ENCODE data around the gene UPP2. TPM values are rescaled to one million over a fixed set of nuclear protein-coding genes. Genes with fewer than 3 reads are reported as not detected.

UPP2 gene
- total and polyA plus RNA-seq, 4 donors = 0.51 to 9.0 (median 1.3) TPM

DNA sequence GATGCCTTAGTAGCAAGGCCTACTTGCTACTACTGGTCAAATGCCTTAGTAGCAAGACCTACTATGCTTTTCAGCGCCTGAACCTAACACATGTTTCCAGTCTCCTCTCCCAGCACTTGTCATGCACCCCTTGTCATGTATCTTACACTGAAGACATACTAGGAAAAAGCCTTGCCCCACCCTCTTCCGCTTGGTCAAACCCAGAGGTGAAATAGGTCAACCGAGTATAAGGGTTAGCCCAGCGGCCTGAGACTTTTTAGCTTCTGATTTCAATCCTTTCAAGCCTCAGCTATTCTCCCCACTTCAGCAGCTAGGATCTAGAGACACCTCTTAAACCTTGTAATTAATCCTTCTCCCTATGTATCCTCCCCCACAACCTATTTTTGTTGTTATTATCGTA lies 73.3 kb downstream of the UPP2 start:
- Histone ChIP-seq H3K27me3 (ENCODE audit: control insufficient read depth in 4 of 4, insufficient read depth in 4 of 4, low read length in 3 of 4) (no peaks in the 10 kb centered on the region), H3K36me3 (ENCODE audit: control insufficient read depth in 4 of 4, insufficient read depth in 3 of 4, low read depth in 1 of 4, low read length in 3 of 4) (no peaks in the 10 kb centered on the region), H3K4me3 (ENCODE audit: low read depth in 1 of 3, low read length in 3 of 3) (no peak overlapping the region), H3K9ac (ENCODE audit: low read depth in 1 of 2, low read length in 2 of 2) (no peak overlapping the region), H3K9me3 (ENCODE audit: control insufficient read depth in 4 of 4, low read length in 3 of 4) (no peaks in the 10 kb centered on the region), H3K4me1 (ENCODE audit: control insufficient read depth in 4 of 4, insufficient read depth in 4 of 4, low read length in 3 of 4) (peaks cover 0 to 2% (median 0%) of the 10 kb centered on the region in 4 donors), H3K27ac (ENCODE audit: low read depth in 1 of 2, low read length in 2 of 2) (no peak overlapping the region)
- WGBS = 95% methylated on average over 5 of the region's 5 CpGs
- TF ChIP-seq, protein P1, sequence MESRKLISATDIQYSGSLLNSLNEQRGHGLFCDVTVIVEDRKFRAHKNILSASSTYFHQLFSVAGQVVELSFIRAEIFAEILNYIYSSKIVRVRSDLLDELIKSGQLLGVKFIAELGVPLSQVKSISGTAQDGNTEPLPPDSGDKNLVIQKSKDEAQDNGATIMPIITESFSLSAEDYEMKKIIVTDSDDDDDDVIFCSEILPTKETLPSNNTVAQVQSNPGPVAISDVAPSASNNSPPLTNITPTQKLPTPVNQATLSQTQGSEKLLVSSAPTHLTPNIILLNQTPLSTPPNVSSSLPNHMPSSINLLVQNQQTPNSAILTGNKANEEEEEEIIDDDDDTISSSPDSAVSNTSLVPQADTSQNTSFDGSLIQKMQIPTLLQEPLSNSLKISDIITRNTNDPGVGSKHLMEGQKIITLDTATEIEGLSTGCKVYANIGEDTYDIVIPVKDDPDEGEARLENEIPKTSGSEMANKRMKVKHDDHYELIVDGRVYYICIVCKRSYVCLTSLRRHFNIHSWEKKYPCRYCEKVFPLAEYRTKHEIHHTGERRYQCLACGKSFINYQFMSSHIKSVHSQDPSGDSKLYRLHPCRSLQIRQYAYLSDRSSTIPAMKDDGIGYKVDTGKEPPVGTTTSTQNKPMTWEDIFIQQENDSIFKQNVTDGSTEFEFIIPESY (IDR thresholded peaks at IDR 0.05) = no peak
- TF ChIP-seq HNF4G (IDR thresholded peaks at IDR 0.05) (no peak), RAD21 (IDR thresholded peaks at IDR 0.05) (no peak), HNF4A (conservative IDR thresholded peaks at IDR 0.05) (no peak), TAF1 (conservative IDR thresholded peaks at IDR 0.05) (no peak), NR2F2 (IDR thresholded peaks at IDR 0.05) (no peak)
- TF ChIP-seq, protein P2, sequence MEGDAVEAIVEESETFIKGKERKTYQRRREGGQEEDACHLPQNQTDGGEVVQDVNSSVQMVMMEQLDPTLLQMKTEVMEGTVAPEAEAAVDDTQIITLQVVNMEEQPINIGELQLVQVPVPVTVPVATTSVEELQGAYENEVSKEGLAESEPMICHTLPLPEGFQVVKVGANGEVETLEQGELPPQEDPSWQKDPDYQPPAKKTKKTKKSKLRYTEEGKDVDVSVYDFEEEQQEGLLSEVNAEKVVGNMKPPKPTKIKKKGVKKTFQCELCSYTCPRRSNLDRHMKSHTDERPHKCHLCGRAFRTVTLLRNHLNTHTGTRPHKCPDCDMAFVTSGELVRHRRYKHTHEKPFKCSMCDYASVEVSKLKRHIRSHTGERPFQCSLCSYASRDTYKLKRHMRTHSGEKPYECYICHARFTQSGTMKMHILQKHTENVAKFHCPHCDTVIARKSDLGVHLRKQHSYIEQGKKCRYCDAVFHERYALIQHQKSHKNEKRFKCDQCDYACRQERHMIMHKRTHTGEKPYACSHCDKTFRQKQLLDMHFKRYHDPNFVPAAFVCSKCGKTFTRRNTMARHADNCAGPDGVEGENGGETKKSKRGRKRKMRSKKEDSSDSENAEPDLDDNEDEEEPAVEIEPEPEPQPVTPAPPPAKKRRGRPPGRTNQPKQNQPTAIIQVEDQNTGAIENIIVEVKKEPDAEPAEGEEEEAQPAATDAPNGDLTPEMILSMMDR (IDR thresholded peaks at IDR 0.05; ENCODE audit: low read depth, low read length, missing input control) = no peak
- no peak for DNase-seq (ENCODE audit: low spot score)

DNA sequence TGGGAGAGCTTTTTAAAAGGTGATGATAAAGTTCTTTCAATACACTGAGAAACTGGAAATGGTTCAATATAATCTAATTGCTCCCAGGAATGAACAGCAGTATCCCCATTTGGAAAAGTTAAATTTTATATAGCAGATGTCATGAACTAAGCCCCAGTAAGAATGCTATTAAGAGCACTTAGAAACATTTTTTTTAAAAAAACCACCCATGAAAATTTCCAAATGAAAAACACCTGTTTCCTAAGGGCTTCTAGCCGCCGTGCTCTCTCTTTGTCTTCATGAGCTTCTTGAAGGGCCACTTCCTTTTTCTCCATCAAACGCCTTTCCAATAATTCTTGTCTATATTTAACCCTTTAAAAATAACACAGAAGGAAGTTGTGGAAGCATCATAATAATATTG lies 77.0 kb downstream of the UPP2 start:
- TF ChIP-seq RAD21 (IDR thresholded peaks at IDR 0.05) (no peak), HNF4A (conservative IDR thresholded peaks at IDR 0.05) (no peak)
- TF ChIP-seq, protein P3, sequence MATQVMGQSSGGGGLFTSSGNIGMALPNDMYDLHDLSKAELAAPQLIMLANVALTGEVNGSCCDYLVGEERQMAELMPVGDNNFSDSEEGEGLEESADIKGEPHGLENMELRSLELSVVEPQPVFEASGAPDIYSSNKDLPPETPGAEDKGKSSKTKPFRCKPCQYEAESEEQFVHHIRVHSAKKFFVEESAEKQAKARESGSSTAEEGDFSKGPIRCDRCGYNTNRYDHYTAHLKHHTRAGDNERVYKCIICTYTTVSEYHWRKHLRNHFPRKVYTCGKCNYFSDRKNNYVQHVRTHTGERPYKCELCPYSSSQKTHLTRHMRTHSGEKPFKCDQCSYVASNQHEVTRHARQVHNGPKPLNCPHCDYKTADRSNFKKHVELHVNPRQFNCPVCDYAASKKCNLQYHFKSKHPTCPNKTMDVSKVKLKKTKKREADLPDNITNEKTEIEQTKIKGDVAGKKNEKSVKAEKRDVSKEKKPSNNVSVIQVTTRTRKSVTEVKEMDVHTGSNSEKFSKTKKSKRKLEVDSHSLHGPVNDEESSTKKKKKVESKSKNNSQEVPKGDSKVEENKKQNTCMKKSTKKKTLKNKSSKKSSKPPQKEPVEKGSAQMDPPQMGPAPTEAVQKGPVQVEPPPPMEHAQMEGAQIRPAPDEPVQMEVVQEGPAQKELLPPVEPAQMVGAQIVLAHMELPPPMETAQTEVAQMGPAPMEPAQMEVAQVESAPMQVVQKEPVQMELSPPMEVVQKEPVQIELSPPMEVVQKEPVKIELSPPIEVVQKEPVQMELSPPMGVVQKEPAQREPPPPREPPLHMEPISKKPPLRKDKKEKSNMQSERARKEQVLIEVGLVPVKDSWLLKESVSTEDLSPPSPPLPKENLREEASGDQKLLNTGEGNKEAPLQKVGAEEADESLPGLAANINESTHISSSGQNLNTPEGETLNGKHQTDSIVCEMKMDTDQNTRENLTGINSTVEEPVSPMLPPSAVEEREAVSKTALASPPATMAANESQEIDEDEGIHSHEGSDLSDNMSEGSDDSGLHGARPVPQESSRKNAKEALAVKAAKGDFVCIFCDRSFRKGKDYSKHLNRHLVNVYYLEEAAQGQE (IDR thresholded peaks at IDR 0.05) = no peak
- TF ChIP-seq, protein P1 (IDR thresholded peaks at IDR 0.05) = no peak
- H3K9ac ChIP-seq (ENCODE audit: low read depth in 1 of 2, low read length in 2 of 2) = no peak overlapping the region
- H3K4me3 ChIP-seq (ENCODE audit: low read depth in 1 of 3, low read length in 3 of 3) = no peak overlapping the region
- no peaks in the 10 kb centered on the region for H3K27me3 ChIP-seq (ENCODE audit: control insufficient read depth in 4 of 4, insufficient read depth in 4 of 4, low read length in 3 of 4)
- no peak for DNase-seq (ENCODE audit: low spot score)
- no peaks in the 10 kb centered on the region for H3K36me3 ChIP-seq (ENCODE audit: control insufficient read depth in 4 of 4, insufficient read depth in 3 of 4, low read depth in 1 of 4, low read length in 3 of 4)
- no peak overlapping the region for H3K27ac ChIP-seq (ENCODE audit: low read depth in 1 of 2, low read length in 2 of 2)
- H3K9me3 ChIP-seq (ENCODE audit: control insufficient read depth in 4 of 4, low read length in 3 of 4) = no peaks in the 10 kb centered on the region
- 79% methylated on average over 3 of the region's 3 CpGs for WGBS
- H3K4me1 ChIP-seq (ENCODE audit: control insufficient read depth in 4 of 4, insufficient read depth in 4 of 4, low read length in 3 of 4) = peaks cover 0 to 2% (median 0%) of the 10 kb centered on the region in 4 donors
